Epithelial cell of prostate (primary cell): Measurements from ENCODE around the gene GPT2.
"Not testable (repeated sequence)": the region's sequence is repeated elsewhere in the genome, so short reads cannot be mapped to it uniquely, and the experiment has no call there.

Source experiments
- DNase-seq: peaks from one replicate; pipeline ENCODE4 v3.0.0-alpha.2; 2011; ENCODE audit warnings: low read depth, low spot score
- H3K27ac ChIP-seq: fragments of 450-650 bp; 2 replicates; pipeline ENCODE4 v1.5.1; 2017; ENCODE audit warnings: mild to moderate bottlenecking

GPT2 gene

DNA sequence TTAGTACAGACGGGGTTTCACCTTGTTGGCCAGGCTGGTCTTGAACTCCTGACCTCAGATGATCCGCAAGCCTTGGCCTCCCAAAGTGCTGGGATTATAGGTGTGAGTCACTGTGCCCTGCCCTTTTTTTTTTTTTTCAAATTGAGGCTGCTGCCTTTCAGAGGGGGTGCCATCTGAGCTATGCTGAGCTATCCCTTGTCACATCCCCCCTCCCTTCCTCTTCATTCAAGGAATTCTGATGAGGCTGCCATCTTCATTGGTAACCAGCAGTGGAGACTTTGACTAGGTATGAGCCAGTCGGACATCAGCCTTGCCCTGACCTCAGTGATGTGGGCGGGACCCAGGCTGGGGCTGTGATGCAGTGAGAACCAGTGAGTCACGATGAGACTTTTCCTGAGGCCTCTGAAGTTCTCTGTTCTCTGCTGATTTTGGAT, 24.4 kb upstream of the GPT2 start:
- DNase-seq: peak; percentile 75
- peak overlapping the region; percentile 64 for H3K27ac ChIP-seq

DNA sequence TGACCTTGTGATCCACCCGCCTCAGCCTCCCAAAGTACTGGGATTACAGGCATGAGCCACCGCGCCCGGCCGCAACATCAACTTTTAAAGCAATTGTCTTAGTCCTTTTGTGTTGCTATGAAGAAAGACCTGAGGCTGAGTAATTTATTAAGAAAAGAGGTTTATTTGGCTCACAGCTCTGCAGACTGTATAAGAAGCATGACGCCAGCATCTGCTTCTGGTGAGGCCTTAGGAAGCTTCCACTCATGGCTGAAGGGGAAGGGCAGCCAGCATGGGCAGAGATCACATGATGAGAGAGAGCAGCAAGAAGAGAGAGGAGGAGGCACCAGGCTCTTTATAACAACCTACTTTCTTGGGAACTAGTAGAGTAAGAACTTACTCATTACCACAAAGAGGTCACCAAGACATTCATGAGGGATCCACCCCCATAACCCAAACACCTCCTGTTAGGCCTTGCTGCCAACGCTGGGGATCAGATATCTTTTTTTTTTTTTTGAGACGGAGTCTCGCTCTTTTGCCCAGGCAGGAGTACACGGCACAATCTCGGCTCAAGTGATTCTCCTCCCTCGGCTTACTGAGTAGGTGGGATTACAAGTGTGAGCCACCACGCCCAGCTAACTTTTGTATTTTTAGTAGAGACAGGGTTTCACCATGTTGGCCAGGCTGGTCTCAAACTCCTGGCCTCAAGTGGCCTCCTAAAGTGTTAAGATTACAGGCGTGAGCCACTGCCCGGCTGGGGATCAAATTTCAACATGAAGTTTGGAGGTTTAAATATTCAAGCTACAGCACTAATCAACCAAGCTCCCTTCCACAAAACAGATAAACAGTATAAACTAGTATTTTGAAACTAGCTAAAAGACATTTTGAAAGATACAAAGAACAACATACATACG, 21.4 kb upstream of the GPT2 start:
- DNase-seq: no peak
- H3K27ac ChIP-seq: peak overlapping the region; percentile 87

DNA sequence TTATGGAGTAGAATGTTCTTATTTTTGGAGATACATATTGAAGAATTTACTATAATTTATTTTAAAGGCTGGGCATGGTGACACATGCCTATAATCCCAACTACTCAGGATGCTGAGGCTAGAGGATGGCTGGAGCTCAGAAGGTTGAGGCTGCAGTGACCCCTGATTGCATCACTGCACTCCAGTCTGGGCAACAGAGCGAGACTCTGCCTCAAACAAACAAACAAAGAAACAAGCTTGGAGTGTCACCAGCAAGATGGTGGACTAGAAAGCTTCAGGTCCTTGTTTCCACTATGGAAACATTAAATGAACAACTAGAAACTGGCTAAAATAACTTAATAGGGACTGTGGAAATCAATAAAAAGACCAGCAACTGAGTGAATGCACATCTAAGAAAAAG, 17.9 kb upstream of the GPT2 start:
- no peak overlapping the region for H3K27ac ChIP-seq
- DNase-seq: no peak

DNA sequence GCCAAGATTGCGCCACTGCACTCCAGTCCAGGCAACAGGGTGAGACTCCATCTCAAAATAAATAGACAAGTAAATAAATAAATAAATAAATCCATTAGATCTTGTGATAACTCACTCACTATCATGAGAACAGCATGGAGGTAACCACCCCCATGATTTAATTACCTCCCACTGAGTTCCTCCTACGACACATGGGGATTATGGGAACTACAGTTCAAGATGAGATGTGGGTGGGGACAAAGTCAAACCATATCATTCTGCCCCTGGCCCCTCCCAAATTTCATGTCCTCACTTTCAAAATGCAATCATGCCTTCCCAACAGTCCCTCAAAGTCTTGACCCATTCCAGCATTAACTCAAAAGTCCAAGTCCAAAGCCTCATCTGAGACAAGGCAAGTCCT, 16.7 kb upstream of the GPT2 start:
- not testable (repeated sequence) for H3K27ac ChIP-seq, DNase-seq

DNA sequence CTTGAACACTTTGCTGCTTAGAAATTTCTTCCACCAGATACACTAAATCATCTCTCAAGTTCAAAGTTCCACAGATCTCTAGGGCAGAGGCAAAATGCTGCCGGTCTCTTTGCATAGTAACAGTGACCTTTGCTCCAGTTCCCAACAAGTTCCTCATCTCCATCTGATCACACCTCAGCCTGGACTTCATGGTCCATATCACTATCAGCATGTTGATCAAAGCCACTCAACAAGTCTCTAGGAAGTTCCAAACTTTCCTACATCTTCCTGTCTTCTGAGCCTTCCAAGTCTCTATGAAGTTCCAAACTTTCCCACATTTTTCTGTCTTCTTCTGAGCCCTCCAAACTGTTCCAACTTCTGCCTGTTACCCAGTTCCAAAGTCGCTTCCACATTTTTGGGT, 15.3 kb upstream of the GPT2 start:
- DNase-seq: not testable (repeated sequence)

DNA sequence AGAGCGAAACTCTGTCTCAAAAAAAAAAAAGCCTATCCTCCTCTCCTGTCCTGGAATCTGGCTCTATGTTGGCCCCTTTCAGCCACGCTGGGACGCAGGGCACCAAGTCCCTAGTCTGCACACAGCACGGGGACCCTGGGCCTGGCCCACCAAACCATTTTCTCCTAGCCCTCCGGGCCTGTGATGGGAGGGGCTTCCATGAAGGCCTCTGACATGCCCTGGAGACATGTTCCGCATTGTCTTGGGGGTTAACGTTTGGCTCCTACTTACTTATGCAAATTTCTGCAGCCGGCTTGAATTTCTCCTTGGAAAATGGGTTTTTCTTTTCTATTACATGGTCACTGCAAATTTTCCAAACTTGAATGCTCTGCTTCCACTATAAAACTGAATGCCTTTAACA, 12.6 kb upstream of the GPT2 start:
- DNase-seq: no peak
- no peak overlapping the region for H3K27ac ChIP-seq

More for the DNA sequence above, 15.3 kb upstream of the GPT2 start:
- not testable (repeated sequence) for H3K27ac ChIP-seq

DNA sequence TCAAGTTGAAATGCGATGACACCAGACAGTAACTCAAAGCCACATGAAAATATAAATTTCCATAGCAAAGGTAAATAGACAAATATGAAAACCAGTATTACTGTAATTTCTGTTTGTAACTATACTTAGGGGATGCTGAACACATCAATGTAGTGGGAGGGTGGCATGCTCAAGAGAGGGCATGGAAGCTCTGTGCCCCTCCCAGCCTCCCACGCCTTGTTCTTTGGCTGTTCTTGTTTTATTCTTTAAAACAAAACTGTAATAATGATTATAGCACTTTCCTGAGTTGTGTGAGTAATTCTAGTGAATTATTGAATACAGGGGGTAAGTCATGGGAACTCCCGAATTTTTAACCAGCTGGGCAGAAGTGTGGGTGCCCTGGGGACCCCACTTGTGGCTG, 11.0 kb upstream of the GPT2 start:
- no peak overlapping the region for H3K27ac ChIP-seq
- no peak for DNase-seq

DNA sequence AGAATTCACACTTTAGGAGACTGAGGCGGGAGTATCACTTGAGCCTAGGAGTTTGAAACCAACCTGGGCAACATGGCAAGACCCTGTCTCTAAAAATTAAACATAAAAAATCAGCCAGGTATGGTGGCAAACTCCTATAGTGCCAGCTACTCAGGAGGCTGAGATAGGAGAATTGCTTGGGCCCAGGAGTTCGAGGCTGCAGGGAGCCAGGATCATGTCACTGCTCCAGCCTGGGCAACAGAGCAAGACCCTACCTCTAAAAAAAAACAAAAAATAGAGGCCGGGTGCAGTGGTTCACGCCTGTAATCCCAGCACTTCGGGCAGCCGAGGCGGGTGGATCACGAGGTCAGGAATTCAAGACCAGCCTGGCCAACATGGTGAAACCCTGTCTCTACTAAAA, 8.9 kb upstream of the GPT2 start:
- no peak overlapping the region for H3K27ac ChIP-seq
- DNase-seq: no peak

DNA sequence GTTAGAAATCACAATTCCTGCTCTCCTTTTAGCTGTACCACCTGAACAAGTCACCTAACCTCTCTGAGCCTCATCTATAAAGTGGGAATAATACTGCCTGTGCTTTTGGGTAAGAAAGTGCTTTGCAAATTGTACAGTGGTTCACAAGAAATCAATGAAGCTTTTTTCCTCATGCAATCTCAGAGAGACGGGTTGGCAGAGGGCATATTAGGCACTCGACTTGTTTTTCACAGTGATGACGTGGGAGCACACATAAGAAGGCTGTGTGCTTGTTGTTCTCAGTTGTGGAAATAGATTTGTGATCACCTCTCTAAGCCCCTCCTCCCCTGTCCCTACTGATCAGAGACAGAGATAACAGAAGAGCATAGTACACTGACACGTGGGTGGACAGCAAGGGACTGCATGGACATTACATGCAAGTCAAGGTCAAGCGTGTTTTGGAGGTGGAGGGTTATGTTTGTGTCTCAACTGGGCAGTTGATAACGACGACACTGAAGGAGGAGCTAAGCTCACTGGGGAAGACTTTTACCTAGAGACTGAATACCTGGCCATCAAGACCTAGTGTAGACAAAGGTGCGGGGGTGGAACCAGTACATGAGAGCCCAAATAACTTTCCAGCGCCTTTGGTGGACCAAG, 1.7 kb upstream of the GPT2 start:
- H3K27ac ChIP-seq: no peak overlapping the region
- no peak for DNase-seq

DNA sequence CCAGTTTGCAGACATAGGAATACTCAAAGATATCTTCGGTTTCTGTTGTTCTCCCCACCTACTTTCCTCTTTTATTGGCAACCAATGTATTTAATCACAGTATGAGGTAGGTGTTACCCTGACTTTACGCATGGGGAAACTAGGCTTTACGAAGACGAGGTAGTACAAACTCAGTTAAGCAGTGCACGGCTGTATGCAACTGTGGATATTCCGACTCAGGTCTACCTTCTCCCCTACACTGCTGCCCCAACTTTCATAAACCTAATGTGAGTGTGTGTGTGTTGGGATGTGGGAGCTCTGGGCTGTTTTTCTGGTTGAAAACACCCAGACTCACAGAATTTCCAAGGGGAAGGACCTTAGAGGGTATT, 1.2 kb upstream of the GPT2 start:
- no peak for DNase-seq
- H3K27ac ChIP-seq: peak overlapping the region; percentile 89

DNA sequence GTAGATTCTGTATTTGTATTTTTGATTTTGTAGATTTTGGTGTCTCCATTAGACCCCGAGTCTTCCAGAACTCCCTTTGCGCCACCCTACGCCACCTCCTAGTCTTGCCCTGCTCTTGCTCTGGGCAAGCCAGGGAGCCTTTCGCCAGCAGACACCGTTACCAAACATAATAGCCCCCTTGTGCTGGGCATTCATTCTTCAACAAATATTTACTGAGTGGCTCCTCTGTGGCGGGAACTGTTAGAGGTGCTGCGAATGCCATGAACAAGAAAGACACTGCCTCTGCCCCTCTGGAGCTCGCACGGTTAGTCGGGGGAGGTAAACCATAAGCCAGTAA, 841 bp upstream of the GPT2 start:
- no peak for DNase-seq
- H3K27ac ChIP-seq: peak overlapping the region; percentile 89

DNA sequence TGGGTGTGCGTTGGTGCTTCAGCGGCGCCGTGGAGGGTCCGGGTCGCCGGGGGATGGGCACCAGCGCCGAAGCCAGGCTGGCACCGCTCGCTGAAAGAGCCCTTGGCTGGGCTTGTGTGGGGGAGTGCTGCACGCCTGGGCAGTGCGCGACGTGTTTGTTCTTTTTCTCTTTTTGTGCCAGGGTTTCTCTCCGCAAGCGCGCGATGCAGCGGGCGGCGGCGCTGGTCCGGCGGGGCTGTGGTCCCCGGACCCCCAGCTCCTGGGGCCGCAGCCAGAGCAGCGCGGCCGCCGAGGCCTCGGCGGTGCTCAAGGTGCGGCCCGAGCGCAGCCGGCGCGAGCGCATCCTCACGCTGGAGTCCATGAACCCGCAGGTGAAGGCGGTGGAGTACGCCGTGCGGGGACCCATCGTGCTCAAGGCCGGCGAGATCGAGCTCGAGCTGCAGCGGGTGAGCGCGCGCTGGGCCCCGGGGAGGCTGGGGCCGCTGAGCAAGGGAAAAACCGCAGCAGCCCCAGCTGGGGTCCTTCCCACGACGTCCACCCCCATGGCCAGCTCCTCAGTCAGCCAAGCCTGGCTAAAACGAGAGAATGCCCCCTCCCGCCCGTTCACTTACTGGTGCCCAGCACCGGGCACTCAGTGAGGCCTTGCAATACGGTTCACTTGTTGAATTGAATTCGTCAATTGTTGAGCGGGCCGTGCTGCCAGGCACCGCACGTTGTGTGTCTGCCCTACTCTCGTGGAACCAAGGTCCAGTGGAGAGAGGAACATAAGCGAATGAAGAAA, 541 bp downstream of the GPT2 start:
- peak overlapping the region; percentile 89 for H3K27ac ChIP-seq
- DNase-seq: no peak

DNA sequence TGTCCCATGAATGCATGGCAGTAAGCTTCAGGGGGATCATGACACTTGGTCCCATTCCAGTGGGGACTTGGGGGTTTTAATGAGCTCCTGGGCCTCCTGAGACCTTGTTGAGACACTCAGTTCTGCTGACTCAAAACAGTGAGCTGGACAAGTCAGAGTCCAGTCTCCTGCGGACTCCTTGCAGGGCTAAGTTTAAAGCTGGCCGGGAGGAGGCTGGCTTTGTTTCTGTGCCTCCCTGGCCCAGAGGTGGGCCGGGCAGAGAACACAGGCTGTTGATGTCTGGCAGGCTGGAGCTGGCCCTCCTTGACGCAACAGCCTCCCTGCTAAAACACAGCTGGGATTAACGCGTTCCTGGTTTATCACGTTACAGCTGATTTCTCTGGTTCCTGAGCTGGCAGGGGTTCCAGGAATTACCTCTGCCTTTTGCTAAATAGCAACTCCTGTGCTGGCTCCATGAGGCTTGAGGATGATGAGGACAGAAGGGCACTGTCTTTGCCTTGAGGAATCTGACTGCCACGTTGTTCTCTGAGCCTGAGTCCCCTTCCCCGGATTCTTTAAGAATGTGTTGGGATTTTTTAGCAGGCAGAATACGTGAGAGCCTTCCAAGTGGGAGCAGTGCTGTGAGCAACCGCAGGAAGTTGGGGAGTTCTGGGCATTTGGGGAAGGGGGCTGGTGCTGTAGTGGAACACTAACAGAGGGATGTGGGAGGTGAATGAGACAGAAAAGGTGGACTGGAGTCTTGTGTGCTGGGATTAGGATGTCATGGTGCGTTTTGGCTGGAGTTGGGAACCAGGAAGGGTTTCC, 2.0 kb downstream of the GPT2 start:
- H3K27ac ChIP-seq: peak overlapping the region; percentile 89

DNA sequence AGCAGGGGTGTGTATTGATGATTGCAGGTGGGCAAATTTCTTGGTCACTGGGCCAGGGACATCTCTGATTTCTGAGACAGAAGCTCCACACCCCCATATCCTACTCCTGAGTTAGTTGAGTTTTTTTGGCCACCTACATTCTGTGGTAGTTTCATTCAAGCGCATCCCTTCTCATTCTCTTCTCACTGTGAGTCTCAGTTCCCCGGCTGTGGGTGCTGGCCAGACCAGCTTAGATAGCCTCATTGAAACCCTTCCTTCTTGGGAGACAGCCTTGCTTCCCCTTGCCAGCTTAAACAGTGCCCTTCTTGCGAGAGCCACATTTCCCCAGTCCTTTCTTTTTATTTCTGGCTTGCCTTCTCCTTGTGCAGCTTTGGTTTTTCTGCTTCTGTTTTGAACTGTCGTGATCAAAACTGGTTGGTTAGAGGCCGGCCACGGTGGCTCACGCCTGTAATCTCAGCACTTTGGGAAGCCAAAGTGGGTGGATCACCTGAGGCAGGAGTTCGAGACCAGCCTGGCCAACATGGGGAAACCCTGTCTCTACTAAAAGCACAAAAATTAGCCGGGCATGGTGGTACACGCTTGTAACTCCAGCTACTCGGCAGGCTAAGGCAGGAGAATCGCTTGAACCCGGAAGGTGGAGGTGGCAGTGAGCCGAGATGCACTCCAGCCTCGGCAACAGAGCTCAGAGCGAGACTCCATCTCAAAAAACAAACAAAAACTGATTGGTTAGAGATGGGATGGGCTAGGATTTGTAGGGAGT, 2.8 kb downstream of the GPT2 start:
- DNase-seq: no peak
- H3K27ac ChIP-seq: no peak overlapping the region

More for the DNA sequence above, 2.0 kb downstream of the GPT2 start:
- DNase-seq: peak; percentile 16

DNA sequence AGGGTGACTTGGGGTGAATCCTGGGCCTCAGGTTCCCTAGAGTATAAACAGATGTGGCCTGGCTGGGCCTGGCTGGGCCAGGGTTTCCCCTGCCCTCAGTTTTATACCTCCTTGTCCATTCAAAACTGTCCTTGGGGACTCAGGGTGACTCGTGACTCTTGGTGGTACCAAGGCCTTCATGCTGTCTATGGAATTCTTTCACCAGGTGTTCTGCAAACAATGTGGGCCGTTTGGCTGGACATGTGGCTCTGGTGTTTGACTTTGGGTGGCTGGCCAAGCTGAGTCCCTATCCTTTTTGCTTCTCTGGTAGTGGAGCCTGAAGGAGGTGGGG, 3.3 kb downstream of the GPT2 start:
- no peak for DNase-seq

DNA sequence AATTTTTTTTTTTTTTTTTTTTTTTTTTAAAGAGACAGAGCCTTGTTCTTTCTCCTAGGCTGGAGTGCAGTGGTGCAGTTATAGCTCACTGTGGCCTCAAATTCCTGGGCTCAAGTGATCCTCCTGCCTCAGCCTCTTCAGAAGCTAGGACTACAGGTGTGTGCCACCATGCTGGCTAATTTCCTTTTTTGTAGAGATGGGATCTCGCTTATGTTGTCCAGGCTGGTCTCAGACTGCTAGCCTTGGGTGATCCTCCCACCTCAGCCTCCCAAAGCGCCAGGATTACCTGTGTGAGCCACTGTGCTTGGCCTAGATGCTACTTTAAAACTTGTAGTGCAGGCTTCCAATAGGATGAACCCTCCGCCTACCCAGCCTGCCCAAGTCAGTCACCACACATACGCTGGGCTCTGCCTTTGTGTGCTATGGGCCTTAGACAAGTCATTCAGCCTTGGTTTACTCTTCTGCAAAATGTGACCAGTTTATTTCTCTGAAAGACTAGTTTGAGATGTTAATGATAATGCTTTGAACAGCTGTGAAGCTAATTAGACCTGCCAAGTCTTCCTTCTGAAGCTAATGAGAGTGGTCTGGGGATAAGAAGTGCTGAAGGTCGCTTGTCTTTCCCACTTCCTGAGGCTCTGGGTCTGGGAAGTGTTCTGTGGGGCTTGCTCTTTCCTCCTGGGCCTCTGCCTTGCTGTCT, 5.2 kb downstream of the GPT2 start:
- DNase-seq: no peak
- H3K27ac ChIP-seq: no peak overlapping the region

More for the DNA sequence above, 3.3 kb downstream of the GPT2 start:
- H3K27ac ChIP-seq: no peak overlapping the region

DNA sequence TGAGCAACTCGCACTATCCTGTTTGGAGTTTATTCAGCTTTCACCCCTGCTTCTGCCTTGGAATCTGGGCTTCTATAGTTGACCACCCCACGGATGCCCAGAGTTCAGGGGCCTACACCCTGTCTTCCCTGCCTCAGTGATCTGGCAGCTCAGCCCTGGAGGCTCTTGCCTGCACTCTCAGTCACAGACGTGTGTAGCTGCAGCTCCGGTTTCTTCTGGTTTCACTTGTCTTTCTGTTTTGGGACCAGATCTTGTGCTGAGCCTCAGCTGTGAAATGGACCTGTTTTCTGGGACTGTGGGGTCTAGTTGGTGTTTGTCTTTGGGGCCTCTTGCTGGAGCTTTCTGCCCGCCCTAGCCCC, 5.8 kb downstream of the GPT2 start:
- no peak overlapping the region for H3K27ac ChIP-seq
- no peak for DNase-seq

DNA sequence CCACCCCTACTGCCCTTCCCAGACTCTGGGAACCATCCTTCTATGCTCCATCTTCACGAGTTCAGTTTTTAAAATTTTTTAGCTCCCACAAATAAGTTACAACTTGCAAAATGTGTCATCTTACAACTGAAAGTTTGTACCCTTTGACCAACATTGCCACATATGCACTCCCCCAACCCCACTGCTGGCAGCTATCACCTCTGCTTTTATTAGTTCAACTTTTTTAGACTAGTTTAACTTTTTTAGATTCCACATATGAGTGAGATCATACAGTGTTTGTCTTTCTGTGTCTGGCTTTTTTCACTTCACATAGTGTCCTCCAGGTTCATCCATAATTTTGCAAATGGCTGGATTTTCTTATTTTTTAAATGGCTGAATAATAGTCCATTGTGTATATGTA, 7.7 kb downstream of the GPT2 start:
- no peak overlapping the region for H3K27ac ChIP-seq
- DNase-seq: no peak

DNA sequence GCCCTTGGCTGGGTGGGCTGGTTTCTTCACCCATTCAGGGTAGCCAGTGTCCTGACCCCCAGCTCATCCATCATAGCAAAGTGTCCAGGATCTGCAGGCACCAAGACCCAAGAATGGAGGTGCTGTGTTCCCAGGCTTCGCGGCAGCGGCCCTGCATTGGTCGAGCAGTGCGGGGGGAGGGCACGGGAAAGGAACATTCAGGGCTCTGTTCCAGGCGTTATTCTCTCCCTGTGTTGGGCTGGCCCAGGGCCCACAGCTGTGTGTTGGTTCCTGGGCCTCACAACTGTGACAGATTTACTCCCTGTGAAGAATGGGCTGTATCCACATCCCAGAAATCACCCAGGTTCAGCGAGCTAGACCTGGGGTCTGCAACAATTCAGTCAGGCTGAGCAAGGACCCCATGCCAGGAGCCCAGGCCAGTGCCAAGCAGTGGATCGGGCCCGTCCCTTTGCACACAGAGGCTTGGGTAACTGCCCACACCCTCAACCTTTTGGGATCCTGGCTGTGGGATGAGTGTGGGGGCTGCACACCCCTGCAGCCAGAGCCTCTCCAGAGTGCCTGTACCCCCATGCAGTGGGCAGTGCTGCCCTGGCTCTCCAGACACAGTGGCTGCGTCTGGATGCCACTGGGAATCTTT, 10.0 kb downstream of the GPT2 start:
- no peak overlapping the region for H3K27ac ChIP-seq

More for the DNA sequence above, 10.0 kb downstream of the GPT2 start:
- DNase-seq: no peak
